HAP-1 (cell line): Measurements from ENCODE around the gene ACER3.

ENCODE experiments used
- DNase-seq, 2 experiments: peaks; one replicate each; pipeline ENCODE4 v3.0.0-alpha.2; 2016 to 2020; ENCODE audit warnings: low spot score in 2 of 2
- H3K27me3 ChIP-seq: fragments of 250-450 bp; sonication (Bioruptor Pico); 2 replicates; pipeline ENCODE4 v1.5.1; 2020; ENCODE audit warnings: low read depth, mild to moderate bottlenecking, moderate library complexity
- H3K36me3 ChIP-seq: fragments of 250-450 bp; sonication (Bioruptor Pico); replicated peaks from 2 replicates; pipeline ENCODE4 v1.5.1; 2020; ENCODE audit warnings: mild to moderate bottlenecking
- H3K4me1 ChIP-seq: fragments of 250-450 bp; sonication (Bioruptor Pico); 2 replicates; pipeline ENCODE4 v1.5.1; 2020; ENCODE audit warnings: mild to moderate bottlenecking
- H3K4me3 ChIP-seq: fragments of 250-450 bp; sonication (Bioruptor Pico); 2 replicates; pipeline ENCODE4 v1.5.1; 2020; ENCODE audit warnings: mild to moderate bottlenecking, moderate library complexity
- H3K9me3 ChIP-seq: fragments of 250-450 bp; sonication (Bioruptor Pico); 2 replicates; pipeline ENCODE4 v1.5.1; 2020; ENCODE audit warnings: mild to moderate bottlenecking, moderate library complexity
- in situ Hi-C: fragments of 300-500 bp; cut with MboI; formaldehyde crosslinking; loops from 3 replicates; pipeline ENCODE4 v1.14.3; 2020; ENCODE audit warnings: low sequenced_read_pairs, inconsistent platforms, mixed read lengths

The ACER3 gene

DNA sequence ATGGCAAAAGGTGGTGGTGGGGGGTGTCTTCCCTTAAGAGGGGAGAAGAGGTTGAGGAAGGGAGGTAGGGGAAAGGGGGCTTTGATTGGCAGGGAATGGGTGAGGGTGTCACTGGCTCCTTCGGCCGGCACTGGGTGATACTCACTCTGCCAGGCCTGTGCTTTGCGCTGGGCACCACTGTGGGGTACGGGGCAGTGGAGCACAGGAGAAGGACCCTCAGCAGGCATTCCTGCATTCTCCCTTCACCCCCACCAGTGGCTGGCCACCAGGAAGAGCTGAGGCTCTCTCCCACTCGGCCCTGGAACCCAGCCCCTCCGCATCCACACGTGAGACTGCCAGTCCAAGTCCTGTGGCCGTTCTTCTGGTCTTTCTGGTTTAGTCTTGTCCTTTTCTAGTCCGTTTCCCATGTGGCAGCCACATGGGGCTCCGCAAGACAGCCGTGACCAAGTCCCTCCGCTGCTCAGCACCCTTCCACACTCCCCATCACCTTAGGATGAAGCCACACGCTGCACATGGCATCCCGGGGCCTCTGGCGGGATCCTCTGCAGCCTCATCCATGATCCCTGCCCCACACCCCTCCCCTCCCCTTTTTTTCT, 214.0 kb downstream of the ACER3 start:
- Histone ChIP-seq H3K4me1 (peaks cover 8% of the 10 kb centered on the region), H3K27me3 (no peaks in the 10 kb centered on the region), H3K36me3 (no peaks in the 10 kb centered on the region), H3K4me3 (no peak overlapping the region), H3K9me3 (no peaks in the 10 kb centered on the region)
- no peak for DNase-seq
- in situ Hi-C loops: no loop called here

DNA sequence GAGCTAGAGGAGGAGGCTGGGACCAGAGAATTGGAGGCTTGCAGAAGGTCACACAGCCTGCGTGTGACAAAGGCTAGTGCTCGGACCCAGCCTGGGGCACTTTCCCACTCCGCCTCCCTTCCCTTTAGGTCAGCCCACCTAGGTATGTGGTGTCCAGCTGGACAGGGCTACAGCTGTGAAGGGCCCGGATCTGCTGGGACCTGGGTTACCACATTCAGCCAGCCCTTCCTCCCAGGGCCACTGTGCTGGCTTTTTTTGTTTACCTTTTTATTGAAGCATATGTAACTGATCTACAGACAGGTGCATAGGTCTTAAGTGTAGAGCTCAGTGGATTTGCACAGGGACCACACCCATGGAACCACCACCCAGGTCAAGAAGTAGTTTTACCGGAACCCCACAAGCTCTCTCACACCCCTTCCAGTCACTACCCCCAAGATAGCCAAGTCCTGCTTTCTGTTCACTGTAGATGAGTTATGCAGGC, 214.7 kb downstream of the ACER3 start:
- no peak overlapping the region for H3K4me3 ChIP-seq
- H3K27me3 ChIP-seq: no peaks in the 10 kb centered on the region
- H3K9me3 ChIP-seq: no peaks in the 10 kb centered on the region
- no peaks in the 10 kb centered on the region for H3K36me3 ChIP-seq
- no peak for DNase-seq
- in situ Hi-C loops: no loop called here
- H3K4me1 ChIP-seq: peaks cover 8% of the 10 kb centered on the region
